Islet precursor cell (in vitro differentiated cells): ENCODE data around the gene GPR35.

Experiments used
- DNase-seq: peaks from one replicate; pipeline ENCODE4 v3.0.0-alpha.2; 2018

The GPR35 gene

DNA sequence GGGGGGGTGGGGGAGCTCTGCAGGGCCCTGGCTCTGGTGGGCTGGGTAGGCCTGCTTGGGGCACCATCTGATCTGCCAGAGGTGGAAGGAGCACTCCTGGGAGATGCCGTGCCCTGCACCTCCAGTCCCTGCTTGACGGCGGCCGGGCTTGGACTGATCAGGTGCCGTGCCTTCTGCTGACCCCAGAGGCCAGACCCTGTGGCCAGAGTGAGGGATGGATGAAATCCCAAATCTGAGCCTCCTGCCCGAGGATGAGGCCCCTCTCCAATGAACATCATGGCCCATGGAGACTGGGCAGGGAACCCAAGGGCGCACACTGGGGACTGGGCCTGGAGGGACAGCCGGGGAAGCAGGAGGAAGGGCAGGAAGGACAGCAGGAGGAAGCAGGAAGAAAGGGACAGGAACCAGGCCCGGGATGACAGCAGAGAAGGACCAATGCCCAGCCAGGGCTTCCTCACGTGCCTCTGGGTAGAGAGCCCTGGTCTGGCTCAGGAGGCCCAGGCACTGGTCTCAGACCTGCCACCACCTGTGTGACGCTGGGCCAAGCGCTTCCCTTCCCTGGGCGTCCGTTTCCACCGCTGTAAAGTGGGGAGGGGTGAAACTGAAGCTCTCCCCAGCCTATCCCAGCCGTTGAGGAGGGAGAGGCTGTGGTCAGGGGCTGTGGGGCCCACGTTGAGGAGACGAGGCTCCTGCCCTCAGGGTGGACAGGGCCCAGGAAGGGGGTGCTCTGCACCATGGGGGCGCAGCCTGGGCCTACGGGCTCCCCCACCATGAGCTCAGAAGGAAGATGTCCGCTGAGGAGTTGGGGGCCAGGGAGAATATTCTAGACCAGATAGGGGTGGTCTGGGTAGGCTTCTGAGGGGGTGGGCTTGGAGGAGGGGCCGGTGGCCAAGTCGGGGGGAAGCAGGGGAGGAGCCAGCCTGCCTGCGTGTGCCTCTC, 1.0 kb upstream of the GPR35 start:
- no peak for DNase-seq

DNA sequence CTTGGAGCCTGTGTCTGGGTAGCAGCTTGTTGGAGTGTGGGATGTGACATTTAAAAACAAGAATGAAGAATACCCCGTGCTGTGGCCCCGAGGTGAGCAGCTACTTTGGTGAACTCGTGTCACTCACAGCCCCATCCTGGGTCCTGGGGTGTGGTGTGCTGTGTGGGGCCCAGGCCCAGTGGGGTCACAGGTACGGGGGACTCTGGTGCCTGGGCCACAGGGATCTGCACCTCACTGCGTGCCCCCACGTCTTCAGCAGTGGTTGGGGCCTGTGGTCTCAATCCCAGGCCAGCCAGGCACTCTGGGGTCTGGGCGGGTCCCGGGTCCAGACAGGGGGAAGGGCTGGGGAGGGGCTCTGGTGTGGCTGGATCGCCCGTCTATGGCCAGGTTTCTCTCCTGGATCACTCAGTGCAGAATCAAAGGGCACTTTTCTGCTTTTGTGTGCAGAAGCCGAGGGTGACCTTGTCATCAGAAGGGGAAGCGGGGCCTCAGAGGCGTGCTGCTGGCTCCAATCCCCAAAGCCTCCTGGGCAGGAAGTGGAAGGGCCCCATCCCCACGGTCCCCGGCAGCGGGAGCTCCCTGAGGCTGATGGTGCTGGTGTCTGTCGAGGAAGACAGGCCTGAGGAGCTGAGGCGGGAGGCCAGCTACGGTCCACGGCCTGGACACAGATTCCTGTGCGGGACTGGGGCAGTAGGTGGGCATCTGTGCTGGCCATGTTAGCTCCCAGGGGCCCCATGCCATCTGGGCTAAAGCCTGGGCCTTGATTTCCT, 1.4 kb downstream of the GPR35 start:
- peak; percentile 51 for DNase-seq

DNA sequence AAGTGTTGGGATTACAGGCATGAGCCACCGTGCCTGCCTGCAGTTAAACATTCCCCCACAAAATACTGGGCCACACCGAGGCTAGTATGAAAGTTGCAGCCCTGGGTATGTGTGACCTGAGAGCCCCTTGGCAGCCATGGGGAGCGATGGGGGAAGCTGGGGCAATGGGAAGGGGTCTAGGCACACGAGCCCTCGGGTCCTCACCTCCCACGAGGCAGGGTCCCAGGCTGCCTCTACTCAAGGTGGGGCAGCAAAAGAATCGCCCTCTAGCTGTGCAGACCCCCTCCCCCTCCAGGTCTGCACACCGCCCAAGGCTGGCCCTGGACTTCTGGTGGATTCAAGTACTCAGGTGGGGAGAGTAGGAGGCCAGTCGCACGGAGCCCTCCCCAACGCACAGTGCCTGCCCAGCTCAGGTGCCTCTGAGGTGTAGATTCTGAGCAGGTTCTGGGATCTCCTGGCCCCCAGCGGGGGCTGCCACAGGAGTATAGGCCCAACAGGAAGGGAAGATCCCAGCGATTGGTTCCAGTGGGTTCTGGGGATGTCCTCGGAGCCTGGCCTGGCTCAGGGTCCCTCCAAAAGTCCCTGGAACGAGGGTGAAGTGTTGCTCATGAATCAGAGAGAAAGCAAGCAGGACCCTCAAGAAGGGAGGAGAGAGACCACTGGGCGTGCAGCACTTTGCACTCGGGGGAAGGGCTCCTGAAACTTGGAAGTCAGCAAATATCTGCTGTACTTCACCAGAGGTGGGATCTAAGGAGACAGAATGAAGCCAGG, 2.6 kb downstream of the GPR35 start:
- DNase-seq: peak; percentile 38

DNA sequence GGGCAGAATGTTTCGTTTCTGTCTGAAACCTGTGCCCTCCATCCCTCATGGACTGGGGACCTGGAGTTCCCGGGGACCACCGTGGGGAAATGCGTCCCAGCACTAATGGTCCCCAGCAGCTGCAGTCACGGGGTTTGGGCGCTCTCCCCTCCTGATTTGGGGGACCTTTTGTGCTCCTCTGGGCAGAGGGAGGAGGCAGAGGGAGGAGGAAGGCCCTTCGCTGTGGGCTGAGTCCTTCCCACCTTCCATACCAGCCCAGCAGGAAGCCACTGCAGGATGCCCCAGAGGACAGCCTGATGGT, 3.2 kb downstream of the GPR35 start:
- no peak for DNase-seq

DNA sequence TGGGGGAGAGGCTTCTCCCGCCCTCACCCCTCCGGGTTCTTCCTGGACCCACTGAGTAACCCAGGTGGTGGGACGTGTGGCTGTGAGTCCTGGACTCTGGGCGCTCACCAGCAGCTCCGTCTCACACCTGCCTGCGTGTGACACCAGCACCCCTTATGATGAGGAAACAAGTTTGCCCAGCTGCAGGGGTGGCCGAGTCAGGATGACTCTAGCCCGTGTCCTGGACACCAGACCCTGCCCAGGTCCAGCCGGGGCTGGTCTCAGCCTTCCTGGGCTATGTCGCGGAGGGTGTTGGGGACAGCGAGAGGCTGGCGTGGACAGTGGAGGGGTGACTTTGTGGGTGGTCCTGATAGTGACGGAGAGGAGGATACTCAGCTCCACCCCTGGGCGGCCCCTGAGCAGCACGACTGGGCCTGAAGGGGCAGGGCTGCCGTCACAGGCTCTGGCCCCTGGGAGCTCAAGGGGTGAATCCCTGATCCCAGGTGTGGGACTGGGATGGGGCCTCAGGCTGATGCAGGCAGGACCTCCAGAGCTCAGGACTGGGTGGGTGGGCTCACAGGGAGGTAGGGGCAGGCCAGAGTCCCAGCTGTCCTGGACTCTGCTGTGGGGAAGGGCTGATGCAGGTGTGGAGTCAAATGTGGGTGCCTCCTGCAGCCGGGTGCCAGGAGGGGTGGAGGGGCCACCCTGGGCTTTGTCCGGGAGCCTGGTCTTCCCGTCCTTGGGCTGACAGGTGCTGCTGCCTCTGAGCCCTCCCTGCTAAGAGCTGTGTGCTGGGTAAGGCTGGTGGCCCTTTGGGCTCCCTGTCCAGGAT, 3.7 kb downstream of the GPR35 start:
- DNase-seq: peak; percentile 44

DNA sequence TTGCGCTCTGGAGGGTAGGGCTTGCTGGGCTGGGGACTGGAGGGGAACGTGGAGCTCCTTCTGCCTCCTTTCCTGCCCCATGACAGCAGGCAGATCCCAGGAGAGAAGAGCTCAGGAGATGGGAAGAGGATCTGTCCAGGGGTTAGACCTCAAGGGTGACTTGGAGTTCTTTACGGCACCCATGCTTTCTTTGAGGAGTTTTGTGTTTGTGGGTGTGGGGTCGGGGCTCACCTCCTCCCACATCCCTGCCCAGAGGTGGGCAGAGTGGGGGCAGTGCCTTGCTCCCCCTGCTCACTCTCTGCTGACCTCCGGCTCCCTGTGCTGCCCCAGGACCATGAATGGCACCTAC, 4.3 kb downstream of the GPR35 start:
- no peak for DNase-seq

- DNase-seq: peak; percentile 45
These were observed 4.9 kb downstream of the GPR35 start for GRCh38 chr2:240629968-240630770.

- DNase-seq: peak; percentile 24
These were observed 5.7 kb downstream of the GPR35 start for GRCh38 chr2:240630771-240631547.

DNA sequence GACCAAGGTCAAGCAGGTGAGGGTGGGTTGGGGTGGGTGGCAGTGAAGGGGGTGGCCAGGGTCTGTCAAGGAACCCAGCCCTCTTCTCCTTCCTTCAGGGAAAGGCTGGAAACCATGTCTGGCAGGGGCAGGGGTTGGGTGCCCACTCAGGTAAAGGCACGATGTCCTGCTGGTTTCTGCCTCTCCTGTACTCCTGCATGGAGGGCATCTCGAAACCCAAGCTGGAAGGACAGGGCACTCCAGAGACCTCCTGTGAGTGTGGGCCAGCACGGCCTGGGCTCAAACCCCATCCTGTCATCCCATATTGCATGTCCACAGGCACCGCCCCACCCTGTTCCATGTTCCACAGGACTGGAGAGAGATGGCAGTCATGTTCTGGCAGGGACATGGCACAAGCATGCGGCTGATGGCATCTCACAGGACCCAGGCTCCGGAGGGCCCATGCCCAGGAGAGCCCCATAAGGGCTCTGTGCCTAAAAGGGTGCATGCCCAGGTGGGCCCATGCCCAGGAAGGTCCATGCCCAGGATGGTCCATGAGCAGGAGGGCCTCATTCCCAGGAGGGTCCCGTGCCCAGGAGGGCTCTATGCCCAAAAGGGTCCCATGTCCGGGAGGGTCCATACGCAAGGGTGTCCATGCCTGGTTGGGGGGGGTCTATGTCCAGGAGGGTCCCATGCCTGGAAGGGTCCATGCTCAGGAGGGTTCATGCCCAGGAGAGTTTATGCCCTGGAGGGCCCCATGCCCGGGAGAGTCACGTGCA, 6.4 kb downstream of the GPR35 start:
- DNase-seq: no peak

- peak; percentile 29 for DNase-seq
These were observed 7.0 kb downstream of the GPR35 start for GRCh38 chr2:240632306-240632721.

GRCh38 chr2:240635121-240635997, 10.1 kb downstream of the GPR35 start:
- DNase-seq: peak; percentile 25

- DNase-seq: peak; percentile 35
These were observed 10.8 kb downstream of the GPR35 start for GRCh38 chr2:240635998-240636547.

DNA sequence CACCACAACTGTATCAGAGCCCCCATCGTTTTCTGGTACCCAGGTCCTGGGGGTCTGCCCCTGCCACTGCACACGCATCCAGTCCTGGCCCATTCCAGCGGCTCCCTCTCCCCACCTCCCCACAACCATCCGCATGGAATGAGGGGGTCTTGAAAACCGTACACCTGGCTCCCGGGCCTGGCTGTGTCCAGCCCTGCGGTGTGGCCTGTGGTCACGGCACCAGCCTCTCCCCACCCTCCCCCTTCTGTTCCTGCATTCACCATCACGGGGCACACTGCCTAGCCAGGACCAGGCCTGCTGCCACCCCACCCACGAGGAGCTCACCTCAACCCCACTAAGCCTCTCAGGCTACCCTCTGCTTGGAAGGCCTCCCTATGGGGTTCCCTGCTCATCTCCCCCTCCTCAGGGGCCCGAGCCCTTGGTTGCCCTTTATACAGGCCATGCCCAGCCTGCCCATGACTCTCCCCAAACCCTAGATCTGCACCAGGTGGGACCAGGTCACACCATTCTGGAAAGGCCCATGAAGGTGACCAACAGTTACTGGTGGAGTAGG, 11.4 kb downstream of the GPR35 start:
- peak; percentile 23 for DNase-seq

DNA sequence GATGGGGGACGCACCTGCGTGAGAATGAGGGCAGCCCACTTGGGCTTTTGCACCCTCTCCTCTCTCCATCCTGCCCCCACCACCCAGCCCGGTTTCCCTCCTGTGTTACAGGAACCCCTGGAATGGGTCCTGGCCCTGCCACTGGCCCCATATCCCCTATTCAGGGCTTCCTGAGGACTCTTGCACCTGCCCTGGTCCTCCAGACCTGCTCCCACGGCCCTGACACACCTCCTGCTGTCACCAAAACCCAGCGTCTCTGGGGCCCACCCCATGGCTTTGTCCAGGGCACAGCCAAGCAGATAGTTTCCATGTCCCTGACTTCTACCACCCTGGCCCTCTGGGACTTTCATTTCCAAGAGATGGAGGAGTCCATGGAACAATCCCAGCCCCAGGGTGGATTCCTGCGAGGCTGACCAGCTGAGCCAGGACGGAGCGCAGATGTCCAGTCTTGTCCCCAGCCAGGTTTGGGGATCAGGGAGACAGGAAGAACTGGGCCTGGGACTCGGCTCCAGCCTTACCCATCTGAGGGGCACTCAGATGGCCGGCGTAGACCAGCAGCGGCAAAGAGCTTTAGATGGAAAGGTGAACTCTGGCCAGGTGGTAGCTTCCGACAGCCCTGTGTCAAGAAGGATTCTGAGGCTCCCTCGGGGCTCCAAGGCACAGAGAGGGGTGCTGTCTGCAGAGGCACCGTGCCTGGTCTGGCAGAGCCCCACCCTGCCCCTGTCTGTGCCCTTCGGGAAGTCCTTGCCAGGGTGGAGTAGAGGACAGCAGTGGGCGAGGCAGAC, 12.0 kb downstream of the GPR35 start:
- peak; percentile 29 for DNase-seq

- peak; percentile 44 for DNase-seq
These were observed 12.6 kb downstream of the GPR35 start for GRCh38 chr2:240637901-240638345.

DNA sequence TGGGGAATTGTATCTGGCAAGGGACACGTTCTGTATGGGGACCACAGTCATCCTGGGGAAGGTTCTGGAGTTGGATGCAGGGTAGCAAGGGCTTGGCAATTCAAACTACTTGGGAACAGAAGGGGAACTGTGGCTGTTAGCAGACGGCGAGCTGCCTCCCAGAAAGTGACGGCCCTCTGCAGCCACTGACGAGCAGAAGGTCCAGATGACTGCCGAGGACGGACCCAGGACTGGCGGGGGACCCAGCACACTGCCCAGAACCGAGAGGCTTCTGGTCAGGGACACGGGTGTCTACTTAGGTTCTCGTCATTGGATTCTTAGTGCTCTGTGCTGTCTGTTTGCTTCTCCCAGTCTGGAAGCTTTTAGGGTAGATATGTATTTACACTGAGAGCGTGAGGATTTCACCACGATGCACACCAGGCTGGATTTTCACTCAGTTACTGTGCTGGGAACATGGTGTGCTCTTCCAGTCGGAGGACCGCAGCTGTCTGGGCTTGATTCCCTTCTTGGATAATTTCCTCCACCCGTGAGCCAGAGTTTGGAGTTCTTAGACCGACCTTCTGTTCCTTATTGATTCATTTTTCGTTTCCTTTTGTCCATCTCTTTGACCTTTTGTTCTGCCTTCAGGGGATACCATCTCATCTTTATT, 13.4 kb downstream of the GPR35 start:
- DNase-seq: peak; percentile 33

- DNase-seq: peak; percentile 18
These were observed 14.3 kb downstream of the GPR35 start for GRCh38 chr2:240639566-240639965.
